Neural cell (in vitro differentiated cells): Measurements from ENCODE around the gene HK2. TPM values are rescaled to one million over a fixed set of nuclear protein-coding genes. Genes with fewer than 3 reads are reported as not detected.

ENCODE experiments used
- H2AFZ ChIP-seq: fragments of 200-600, 300-800 bp; sonication (generic), shearing (Covaris generic); 2 replicates; pipeline ENCODE4 v1.6.0; 2014; ENCODE audit warnings: low read depth, mild to moderate bottlenecking, antibody characterized with exemption, low read length, moderate library complexity
- H3F3A ChIP-seq: fragments of 200-600 bp; shearing (Covaris generic); 2 replicates; pipeline ENCODE4 v1.6.1; 2016; ENCODE audit warnings: mild to moderate bottlenecking, moderate library complexity, mixed read lengths, antibody characterized with exemption, low read length; ENCODE audit not compliant: insufficient read depth, poor library complexity, severe bottlenecking
- H3K27ac ChIP-seq: fragments of 200-600, 300-800 bp; sonication (generic), shearing (Covaris generic); 2 replicates; pipeline ENCODE4 v1.5.1; 2014; ENCODE audit warnings: mild to moderate bottlenecking, low read length, moderate library complexity
- H3K27me3 ChIP-seq: fragments of 300-800, 200-600 bp; sonication (generic), shearing (Covaris generic); 2 replicates; pipeline ENCODE4 v1.6.0; 2014; ENCODE audit warnings: mild to moderate bottlenecking, low read depth, low read length, moderate library complexity; ENCODE audit not compliant: insufficient read depth
- H3K36me3 ChIP-seq: fragments of 300-800, 200-600 bp; sonication (generic), shearing (Covaris generic); 2 replicates; pipeline ENCODE4 v1.5.1; 2014; ENCODE audit warnings: mild to moderate bottlenecking, antibody characterized with exemption, low read length, moderate library complexity; ENCODE audit not compliant: insufficient read depth
- H3K4me2 ChIP-seq: fragments of 300-800, 200-600 bp; sonication (generic), shearing (Covaris generic); 2 replicates; pipeline ENCODE4 v1.6.0; 2014; ENCODE audit warnings: mild to moderate bottlenecking, low read length
- H3K4me3 ChIP-seq: fragments of 300-800, 200-600 bp; sonication (generic), shearing (Covaris generic); 2 replicates; pipeline ENCODE4 v1.5.1; 2014; ENCODE audit warnings: mild to moderate bottlenecking, low read length, moderate library complexity
- H3K79me2 ChIP-seq: fragments of 200-600 bp; shearing (Covaris generic); replicated peaks from 2 replicates; pipeline ENCODE4 v1.6.0; 2014; ENCODE audit warnings: mild to moderate bottlenecking, low read length, moderate library complexity; ENCODE audit not compliant: insufficient read depth
- H3K9ac ChIP-seq: fragments of 300-800, 200-600 bp; sonication (generic), shearing (Covaris generic); 2 replicates; pipeline ENCODE4 v1.6.1; 2016; ENCODE audit warnings: mild to moderate bottlenecking, low read length, mixed read lengths
- H3K9me2 ChIP-seq: fragments of 200-600 bp; shearing (Covaris generic); 2 replicates; pipeline ENCODE4 v1.6.1; 2016; ENCODE audit warnings: mild to moderate bottlenecking, low read length, mixed read lengths; ENCODE audit not compliant: insufficient read depth
- H3K9me3 ChIP-seq: fragments of 200-600, 300-800 bp; sonication (generic), shearing (Covaris generic); 2 replicates; pipeline ENCODE4 v1.6.1; 2016; ENCODE audit warnings: mild to moderate bottlenecking, mixed run types, low read length, moderate library complexity, mixed read lengths
- H4K20me1 ChIP-seq: fragments of 200-600 bp; shearing (Covaris generic); 2 replicates; pipeline ENCODE4 v1.6.1; 2016; ENCODE audit warnings: mild to moderate bottlenecking, mixed run types; ENCODE audit not compliant: insufficient read depth
- CTCF ChIP-seq: fragments of 450-650 bp; IDR thresholded peaks from 2 replicates; pipeline ENCODE4 v1.5.1; 2014; ENCODE audit warnings: antibody characterized with exemption, mild to moderate bottlenecking, moderate library complexity; ENCODE audit not compliant: poor library complexity, severe bottlenecking
- EP300 ChIP-seq: fragments of 450-650 bp; conservative IDR thresholded peaks from 2 replicates; pipeline ENCODE4 v1.6.1; 2014; ENCODE audit warnings: antibody characterized with exemption, mild to moderate bottlenecking, moderate library complexity; ENCODE audit not compliant: poor library complexity, severe bottlenecking
- EZH2 ChIP-seq: fragments of 200-600, 300-800 bp; shearing (Covaris generic), sonication (generic); IDR thresholded peaks from 2 replicates; pipeline ENCODE4 v1.6.1; 2014; ENCODE audit warnings: antibody characterized with exemption, low read length, borderline replicate concordance, mild to moderate bottlenecking; ENCODE audit not compliant: insufficient read depth, poor library complexity, severe bottlenecking
- MXI1 ChIP-seq: fragments of 450-650 bp; conservative IDR thresholded peaks from 2 replicates; pipeline ENCODE4 v1.6.1; 2014; ENCODE audit warnings: antibody characterized with exemption, mild to moderate bottlenecking; ENCODE audit not compliant: poor library complexity, severe bottlenecking
- POLR2AphosphoS5 ChIP-seq: IDR thresholded peaks from 2 replicates; pipeline ENCODE4 v1.6.1; 2012
- RAD21 ChIP-seq: fragments of 450-650 bp; conservative IDR thresholded peaks from 2 replicates; pipeline ENCODE4 v1.6.1; 2014; ENCODE audit warnings: antibody characterized with exemption, mild to moderate bottlenecking, moderate library complexity
- REST ChIP-seq: IDR thresholded peaks from 2 replicates; pipeline ENCODE4 v1.6.1; 2012; ENCODE audit warnings: borderline replicate concordance
- SMC3 ChIP-seq: fragments of 450-650 bp; conservative IDR thresholded peaks from 2 replicates; pipeline ENCODE4 v1.6.1; 2014; ENCODE audit warnings: antibody characterized with exemption, mild to moderate bottlenecking, moderate library complexity; ENCODE audit not compliant: poor library complexity
- TAF1 ChIP-seq: IDR thresholded peaks from 2 replicates; pipeline ENCODE4 v1.6.1; 2012; ENCODE audit warnings: low read depth
- polyA plus RNA-seq: library from polyadenylated mRNA; depleted of rRNA; stranded (reverse); fragments of >200 nt; gene quantifications from 2 replicates; pipeline ENCODE4 v1.2.3, GENCODE V29; 2014

Gene HK2
- polyA plus RNA-seq, 1 donor from 2014 or later = 0.47 TPM

- Histone ChIP-seq H3K9me3 (no peaks in the 10 kb centered on the region), H4K20me1 (no peaks in the 10 kb centered on the region), H3K27me3 (no peaks in the 10 kb centered on the region), H3K9ac (no peak overlapping the region), H2AFZ (no peak overlapping the region), H3K36me3 (no peaks in the 10 kb centered on the region), H3K4me2 (no peak overlapping the region), H3F3A (no peaks in the 10 kb centered on the region), H3K79me2 (no peaks in the 10 kb centered on the region), H3K27ac (no peak overlapping the region), H3K9me2 (no peaks in the 10 kb centered on the region), H3K4me3 (no peak overlapping the region)
- TF ChIP-seq EZH2 (no peak), CTCF (no peak), REST (no peak)
These were observed 46.3 kb downstream of the HK2 start for GRCh38 chr2:74880054-74880728.

DNA sequence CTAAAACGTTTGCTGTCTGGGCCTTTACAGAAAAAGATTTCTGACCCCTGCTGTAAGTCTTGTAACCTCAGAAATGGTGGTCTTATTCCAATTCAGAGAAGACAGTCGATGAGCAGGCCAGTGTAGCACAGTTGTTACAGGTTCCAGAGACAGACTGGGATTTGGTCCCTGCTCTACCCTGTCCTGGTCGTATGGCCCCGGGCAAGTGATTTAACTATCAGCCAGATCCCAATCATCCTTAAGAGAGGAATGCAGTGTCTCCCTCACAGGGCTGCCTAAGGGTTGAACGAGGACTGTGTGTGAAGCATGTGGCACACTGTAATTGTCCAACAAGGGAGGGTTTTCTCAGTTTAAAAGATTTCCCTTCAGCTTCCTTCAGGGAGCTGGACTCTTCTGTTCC is 47.2 kb downstream of the HK2 start:
- H3K4me3 ChIP-seq = no peak overlapping the region
- H3K9me3 ChIP-seq = no peaks in the 10 kb centered on the region
- no peak overlapping the region for H3K9ac ChIP-seq
- no peaks in the 10 kb centered on the region for H3K9me2 ChIP-seq
- H3K27ac ChIP-seq = no peak overlapping the region
- H4K20me1 ChIP-seq = no peaks in the 10 kb centered on the region
- no peaks in the 10 kb centered on the region for H3K36me3 ChIP-seq
- no peaks in the 10 kb centered on the region for H3K79me2 ChIP-seq
- H3K4me2 ChIP-seq = no peak overlapping the region
- no peaks in the 10 kb centered on the region for H3K27me3 ChIP-seq
- no peaks in the 10 kb centered on the region for H3F3A ChIP-seq
- TF ChIP-seq EZH2 = no peak
- no peak for TF ChIP-seq REST
- no peak for TF ChIP-seq MXI1
- TF ChIP-seq CTCF = no peak
- TF ChIP-seq SMC3 = no peak
- TF ChIP-seq EP300 = no peak
- no peak for TF ChIP-seq RAD21
- TF ChIP-seq TAF1 = no peak
- no peak for TF ChIP-seq POLR2AphosphoS5
- H2AFZ ChIP-seq = no peak overlapping the region
